ENCODE results near the gene DCUN1D3.
"Not testable (repeated sequence)": the region's sequence is repeated elsewhere in the genome, so short reads cannot be mapped to it uniquely, and the experiment has no call there.

Gene DCUN1D3, protein sequence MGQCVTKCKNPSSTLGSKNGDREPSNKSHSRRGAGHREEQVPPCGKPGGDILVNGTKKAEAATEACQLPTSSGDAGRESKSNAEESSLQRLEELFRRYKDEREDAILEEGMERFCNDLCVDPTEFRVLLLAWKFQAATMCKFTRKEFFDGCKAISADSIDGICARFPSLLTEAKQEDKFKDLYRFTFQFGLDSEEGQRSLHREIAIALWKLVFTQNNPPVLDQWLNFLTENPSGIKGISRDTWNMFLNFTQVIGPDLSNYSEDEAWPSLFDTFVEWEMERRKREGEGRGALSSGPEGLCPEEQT

DNA sequence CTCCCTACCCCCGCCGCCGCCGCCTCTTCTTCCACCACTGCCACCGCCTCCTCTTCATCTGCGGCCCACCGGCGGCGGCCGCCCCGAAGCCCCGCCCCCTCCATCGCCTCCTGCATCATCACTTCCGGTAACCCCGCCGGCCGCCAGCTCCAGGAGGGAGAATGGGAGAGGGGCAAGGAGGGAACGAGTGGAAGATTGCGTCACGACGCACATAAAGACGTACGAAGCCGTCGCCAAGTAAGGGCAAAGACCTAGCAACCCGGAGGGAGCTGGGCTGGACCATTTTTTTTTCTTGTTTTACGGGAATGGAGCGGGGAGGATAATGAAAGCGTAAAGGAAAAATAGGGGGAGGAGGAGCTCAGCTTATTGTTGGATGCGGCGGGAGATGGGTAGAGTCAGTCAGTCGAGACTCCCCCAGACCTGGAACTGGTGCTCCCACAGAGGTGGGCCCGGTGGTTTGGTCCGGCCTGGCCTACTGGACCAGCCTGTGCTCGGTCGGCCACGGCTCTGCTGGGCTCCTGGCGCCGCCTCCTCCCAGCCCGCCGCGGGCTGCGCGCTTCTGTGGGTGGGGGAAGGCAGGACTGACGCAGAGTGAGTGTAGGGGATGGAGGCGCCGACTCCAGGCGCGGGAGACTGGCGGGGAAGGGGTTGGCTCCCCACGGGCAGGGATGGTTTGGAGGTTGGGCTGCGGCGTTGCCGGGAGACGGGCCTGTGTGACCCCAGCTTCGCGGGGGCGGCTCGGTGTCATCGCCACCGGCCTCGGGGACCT is at the start of gene DCUN1D3, which contains the start of gene LYRM1:
Gene DCUN1D3, minus strand, starts transcription at position 60 of the 769 bp plus-strand sequence. CDS start 37,820 bp downstream, outside the sequence.
Gene LYRM1, plus strand, starts transcription at position 473 of the 769 bp plus-strand sequence. CDS start 14,785 bp downstream, outside the sequence.
- Histone ChIP-seq H3K36me3 (ENCODE audit: control insufficient read depth, insufficient read depth, low read length, severe bottlenecking) (peaks cover 23% of the 10 kb centered on the region), H3K4me3 (ENCODE audit: low read length) (peak within 1 kb of the TSS; percentile 97), H3K9ac (ENCODE audit: low read length) (peak within 1 kb of the TSS; percentile 99), H3K9me3 (ENCODE audit: control insufficient read depth, low read length) (no peaks in the 10 kb centered on the region), H3K27me3 (replicated peaks; ENCODE audit: control insufficient read depth, insufficient read depth, low read length) (no peaks in the 10 kb centered on the region), H3K4me1 (ENCODE audit: control insufficient read depth, insufficient read depth, low read length) (peaks cover 74% of the 10 kb centered on the region)
- DNase-seq (ENCODE audit: low read depth), result peak; percentile 99

GRCh38 chr16:20949660-20950059 is 49.5 kb upstream of the DCUN1D3 start:
- H3K4me3 ChIP-seq (ENCODE audit: low read length), result no peak overlapping the region
- no peaks in the 10 kb centered on the region for H3K4me1 ChIP-seq (ENCODE audit: control insufficient read depth, insufficient read depth, low read length)
- peaks cover 8% of the 10 kb centered on the region for H3K27me3 ChIP-seq (replicated peaks; ENCODE audit: control insufficient read depth, insufficient read depth, low read length)
- H3K36me3 ChIP-seq (ENCODE audit: control insufficient read depth, insufficient read depth, low read length, severe bottlenecking), result no peaks in the 10 kb centered on the region
- no peak overlapping the region for H3K9ac ChIP-seq (ENCODE audit: low read length)
- DNase-seq (ENCODE audit: low read depth), result no peak
- H3K9me3 ChIP-seq (ENCODE audit: control insufficient read depth, low read length), result no peaks in the 10 kb centered on the region

- H3K4me3 ChIP-seq (ENCODE audit: low read length), result no peak overlapping the region
- no peak for DNase-seq (ENCODE audit: low read depth)
- no peak overlapping the region for H3K9ac ChIP-seq (ENCODE audit: low read length)
- peaks cover under 1% of the 10 kb centered on the region for H3K4me1 ChIP-seq (ENCODE audit: control insufficient read depth, insufficient read depth, low read length)
- H3K9me3 ChIP-seq (ENCODE audit: control insufficient read depth, low read length), result no peaks in the 10 kb centered on the region
- peaks cover 8% of the 10 kb centered on the region for H3K27me3 ChIP-seq (replicated peaks; ENCODE audit: control insufficient read depth, insufficient read depth, low read length)
- H3K36me3 ChIP-seq (ENCODE audit: control insufficient read depth, insufficient read depth, low read length, severe bottlenecking), result no peaks in the 10 kb centered on the region
Measured at GRCh38 chr16:20948444-20948843, 48.3 kb upstream of the DCUN1D3 start.

DNA sequence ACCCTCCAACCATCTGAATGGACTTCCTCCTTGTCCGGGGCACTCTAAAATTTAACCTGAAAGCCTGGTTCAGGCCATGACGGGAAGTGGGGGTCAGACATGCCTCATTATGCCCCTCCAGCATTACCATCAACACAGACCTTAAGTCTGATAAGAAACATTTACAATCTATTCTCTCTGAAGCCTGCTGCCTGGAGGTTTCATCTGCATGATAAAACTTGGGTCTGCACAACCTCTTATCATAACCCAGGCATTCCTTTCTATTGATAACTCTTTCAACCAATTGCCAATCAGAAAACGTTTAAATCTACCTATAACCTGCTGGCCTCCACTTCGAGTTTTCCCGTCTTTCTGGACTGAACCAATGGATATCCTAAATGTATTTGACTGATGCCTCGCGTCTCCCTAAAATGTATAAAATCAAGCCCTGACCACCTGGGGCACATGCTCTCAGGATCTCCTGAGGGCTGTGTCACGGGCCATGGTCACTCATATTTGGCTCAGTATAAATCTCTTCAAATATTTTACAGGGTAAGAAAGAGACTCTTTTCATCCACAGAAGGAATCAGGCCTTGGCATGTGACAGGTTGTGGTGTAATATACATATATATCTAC is 46.0 kb upstream of the DCUN1D3 start:
- Histone ChIP-seq H3K9me3 (ENCODE audit: control insufficient read depth, low read length) (no peaks in the 10 kb centered on the region), H3K4me1 (ENCODE audit: control insufficient read depth, insufficient read depth, low read length) (peaks cover 3% of the 10 kb centered on the region), H3K4me3 (ENCODE audit: low read length) (no peak overlapping the region), H3K9ac (ENCODE audit: low read length) (no peak overlapping the region), H3K27me3 (replicated peaks; ENCODE audit: control insufficient read depth, insufficient read depth, low read length) (peaks cover 8% of the 10 kb centered on the region), H3K36me3 (ENCODE audit: control insufficient read depth, insufficient read depth, low read length, severe bottlenecking) (no peaks in the 10 kb centered on the region)
- DNase-seq (ENCODE audit: low read depth), result no peak

DNA sequence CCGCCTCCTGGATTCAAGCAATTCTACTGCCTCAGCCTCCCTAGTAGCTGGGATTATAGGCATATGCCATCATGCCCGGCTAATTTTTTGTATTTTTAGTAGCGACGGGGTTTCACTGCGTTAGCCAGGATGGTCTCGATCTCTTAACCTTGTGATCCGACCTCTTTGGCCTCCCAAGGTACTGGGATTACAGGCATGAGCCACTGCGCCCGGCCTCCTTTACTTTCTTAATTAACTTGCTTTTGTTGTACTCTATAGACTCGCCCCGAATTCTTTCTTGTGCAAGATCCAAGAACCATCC is 45.4 kb upstream of the DCUN1D3 start:
- H3K4me1 ChIP-seq (ENCODE audit: control insufficient read depth, insufficient read depth, low read length); H3K9me3 ChIP-seq (ENCODE audit: control insufficient read depth, low read length); H3K27me3 ChIP-seq (replicated peaks; ENCODE audit: control insufficient read depth, insufficient read depth, low read length); DNase-seq (ENCODE audit: low read depth); H3K9ac ChIP-seq (ENCODE audit: low read length); H3K4me3 ChIP-seq (ENCODE audit: low read length); H3K36me3 ChIP-seq (ENCODE audit: control insufficient read depth, insufficient read depth, low read length, severe bottlenecking): not testable (repeated sequence)

DNA sequence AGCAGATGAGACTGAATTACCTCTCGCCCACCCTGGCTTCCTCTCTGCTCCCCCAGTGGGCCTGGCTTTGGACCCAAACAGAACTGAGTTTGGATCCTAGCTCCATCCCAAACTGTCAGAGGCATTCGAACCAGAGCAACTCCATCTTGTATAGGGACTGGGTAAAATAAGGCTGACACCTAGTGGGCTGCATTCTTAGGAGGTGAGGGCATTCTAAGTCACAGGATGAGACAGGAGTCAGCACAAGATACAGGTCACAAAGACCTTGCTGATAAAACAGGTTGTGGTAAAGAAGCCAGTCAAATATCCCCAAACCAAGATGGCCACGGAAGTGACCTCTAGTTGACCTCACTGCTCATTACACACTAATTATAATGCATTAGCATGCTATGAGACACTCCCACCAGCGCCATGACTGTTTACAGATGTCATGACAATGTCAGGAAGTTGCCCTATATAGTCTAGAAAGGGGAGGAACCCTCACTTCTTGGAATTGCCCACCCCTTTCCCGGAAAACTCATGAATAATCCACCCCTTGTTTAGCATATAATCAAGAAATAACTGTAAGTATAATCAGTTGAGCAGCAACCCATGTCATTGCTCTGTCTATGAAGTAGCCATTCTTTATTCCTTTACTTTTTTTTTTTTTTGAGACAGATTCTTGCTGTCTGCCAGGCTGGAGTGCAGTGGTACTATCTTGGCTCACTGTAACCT is 44.9 kb upstream of the DCUN1D3 start:
- H3K9me3 ChIP-seq (ENCODE audit: control insufficient read depth, low read length), result no peaks in the 10 kb centered on the region
- DNase-seq (ENCODE audit: low read depth), result no peak
- peaks cover 3% of the 10 kb centered on the region for H3K4me1 ChIP-seq (ENCODE audit: control insufficient read depth, insufficient read depth, low read length)
- H3K27me3 ChIP-seq (replicated peaks; ENCODE audit: control insufficient read depth, insufficient read depth, low read length), result peaks cover 5% of the 10 kb centered on the region
- no peak overlapping the region for H3K4me3 ChIP-seq (ENCODE audit: low read length)
- H3K36me3 ChIP-seq (ENCODE audit: control insufficient read depth, insufficient read depth, low read length, severe bottlenecking), result no peaks in the 10 kb centered on the region
- H3K9ac ChIP-seq (ENCODE audit: low read length), result no peak overlapping the region

- Histone ChIP-seq H3K36me3 (ENCODE audit: control insufficient read depth, insufficient read depth, low read length, severe bottlenecking) (no peaks in the 10 kb centered on the region), H3K4me3 (ENCODE audit: low read length) (no peak overlapping the region), H3K4me1 (ENCODE audit: control insufficient read depth, insufficient read depth, low read length) (peaks cover 19% of the 10 kb centered on the region), H3K9ac (ENCODE audit: low read length) (no peak overlapping the region), H3K27me3 (replicated peaks; ENCODE audit: control insufficient read depth, insufficient read depth, low read length) (no peaks in the 10 kb centered on the region), H3K9me3 (ENCODE audit: control insufficient read depth, low read length) (no peaks in the 10 kb centered on the region)
- no peak for DNase-seq (ENCODE audit: low read depth)
Measured at GRCh38 chr16:20942256-20942655, 42.1 kb upstream of the DCUN1D3 start.

- no peak for DNase-seq (ENCODE audit: low read depth)
- no peaks in the 10 kb centered on the region for H3K27me3 ChIP-seq (replicated peaks; ENCODE audit: control insufficient read depth, insufficient read depth, low read length)
- H3K9me3 ChIP-seq (ENCODE audit: control insufficient read depth, low read length), result no peaks in the 10 kb centered on the region
- peaks cover 19% of the 10 kb centered on the region for H3K4me1 ChIP-seq (ENCODE audit: control insufficient read depth, insufficient read depth, low read length)
- no peak overlapping the region for H3K9ac ChIP-seq (ENCODE audit: low read length)
- H3K4me3 ChIP-seq (ENCODE audit: low read length), result no peak overlapping the region
- no peaks in the 10 kb centered on the region for H3K36me3 ChIP-seq (ENCODE audit: control insufficient read depth, insufficient read depth, low read length, severe bottlenecking)
Measured at GRCh38 chr16:20941636-20941926, 41.4 kb upstream of the DCUN1D3 start.

- Histone ChIP-seq H3K4me3 (ENCODE audit: low read length) (no peak overlapping the region), H3K27me3 (replicated peaks; ENCODE audit: control insufficient read depth, insufficient read depth, low read length) (no peaks in the 10 kb centered on the region), H3K9me3 (ENCODE audit: control insufficient read depth, low read length) (no peaks in the 10 kb centered on the region), H3K36me3 (ENCODE audit: control insufficient read depth, insufficient read depth, low read length, severe bottlenecking) (no peaks in the 10 kb centered on the region), H3K4me1 (ENCODE audit: control insufficient read depth, insufficient read depth, low read length) (peaks cover 19% of the 10 kb centered on the region), H3K9ac (ENCODE audit: low read length) (no peak overlapping the region)
- no peak for DNase-seq (ENCODE audit: low read depth)
Measured at GRCh38 chr16:20940871-20941635, 40.9 kb upstream of the DCUN1D3 start.

DNA sequence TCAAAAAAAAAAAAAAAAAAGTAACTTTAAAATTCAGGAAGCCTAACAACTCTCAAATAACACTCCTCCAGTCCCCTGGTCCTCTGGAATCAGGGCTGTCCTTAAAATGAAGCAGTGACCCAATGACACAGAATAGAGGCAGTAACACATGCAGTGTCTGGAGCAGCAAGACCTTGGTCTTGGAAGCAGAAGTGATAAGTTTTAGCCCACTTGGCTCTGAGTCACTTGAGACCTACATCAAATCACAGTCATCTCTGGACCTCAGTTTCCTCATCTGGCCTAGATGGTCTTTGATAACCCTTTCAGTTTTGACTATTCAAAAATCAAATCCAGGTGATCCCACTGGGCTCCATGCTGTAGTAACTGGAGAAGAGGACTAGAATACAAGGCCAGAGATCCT is 39.5 kb upstream of the DCUN1D3 start:
- DNase-seq (ENCODE audit: low read depth), result no peak
- Histone ChIP-seq H3K9me3 (ENCODE audit: control insufficient read depth, low read length) (no peaks in the 10 kb centered on the region), H3K27me3 (replicated peaks; ENCODE audit: control insufficient read depth, insufficient read depth, low read length) (no peaks in the 10 kb centered on the region), H3K36me3 (ENCODE audit: control insufficient read depth, insufficient read depth, low read length, severe bottlenecking) (no peaks in the 10 kb centered on the region), H3K4me1 (ENCODE audit: control insufficient read depth, insufficient read depth, low read length) (peaks cover 19% of the 10 kb centered on the region), H3K9ac (ENCODE audit: low read length) (no peak overlapping the region), H3K4me3 (ENCODE audit: low read length) (no peak overlapping the region)
